DOHH2 (cell line): ENCODE measurements around the gene USP10.

Experiments used
- EZH2phosphoT487 ChIP-seq: fragments of 200-600 bp; sonication (generic); IDR thresholded peaks from 2 replicates; pipeline ENCODE4 v1.6.1; 2017; ENCODE audit warnings: borderline replicate concordance, mild to moderate bottlenecking, antibody characterized with exemption, low read length, moderate library complexity, mixed read lengths
- TF ChIP-seq, protein P1 (sequence below): fragments of 200-600 bp; sonication (generic); IDR thresholded peaks from one replicate; pipeline ENCODE4 v1.5.1; 2014; ENCODE audit warnings: antibody characterized with exemption, mild to moderate bottlenecking, low read depth, low read length; ENCODE audit not compliant: poor library complexity, severe bottlenecking

DNA sequence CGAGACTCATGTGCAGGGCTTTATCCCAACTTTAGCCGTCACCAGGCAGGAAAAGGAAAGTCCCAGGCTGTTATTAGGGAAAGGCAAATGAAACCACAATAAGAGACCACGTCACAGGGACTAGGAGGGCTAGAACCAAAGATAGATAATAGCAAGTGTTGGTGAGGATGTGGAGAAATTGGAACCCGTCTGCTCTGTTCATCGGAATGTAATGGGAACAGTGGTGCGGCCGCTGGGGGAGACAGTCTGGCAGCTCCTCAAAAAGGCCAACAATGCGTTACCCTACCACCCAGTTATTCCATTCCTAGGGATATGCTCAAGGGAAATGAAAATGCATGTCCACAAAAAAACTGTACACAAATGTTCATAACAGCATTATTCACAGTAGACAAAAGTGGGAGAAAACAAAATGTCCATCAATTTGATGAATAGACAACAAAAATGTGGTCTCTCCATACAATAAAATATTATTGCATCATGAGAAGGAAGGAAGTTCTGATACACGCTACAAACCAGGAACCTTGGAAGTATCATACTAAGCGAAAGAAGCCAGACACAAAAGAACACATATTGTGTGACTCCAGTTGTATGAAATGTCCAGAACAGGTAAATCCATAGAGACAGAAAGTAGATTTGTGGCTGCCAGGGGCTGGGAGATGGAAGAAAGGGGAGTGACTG is 19.5 kb upstream of the USP10 start:
- TF ChIP-seq, protein P1, sequence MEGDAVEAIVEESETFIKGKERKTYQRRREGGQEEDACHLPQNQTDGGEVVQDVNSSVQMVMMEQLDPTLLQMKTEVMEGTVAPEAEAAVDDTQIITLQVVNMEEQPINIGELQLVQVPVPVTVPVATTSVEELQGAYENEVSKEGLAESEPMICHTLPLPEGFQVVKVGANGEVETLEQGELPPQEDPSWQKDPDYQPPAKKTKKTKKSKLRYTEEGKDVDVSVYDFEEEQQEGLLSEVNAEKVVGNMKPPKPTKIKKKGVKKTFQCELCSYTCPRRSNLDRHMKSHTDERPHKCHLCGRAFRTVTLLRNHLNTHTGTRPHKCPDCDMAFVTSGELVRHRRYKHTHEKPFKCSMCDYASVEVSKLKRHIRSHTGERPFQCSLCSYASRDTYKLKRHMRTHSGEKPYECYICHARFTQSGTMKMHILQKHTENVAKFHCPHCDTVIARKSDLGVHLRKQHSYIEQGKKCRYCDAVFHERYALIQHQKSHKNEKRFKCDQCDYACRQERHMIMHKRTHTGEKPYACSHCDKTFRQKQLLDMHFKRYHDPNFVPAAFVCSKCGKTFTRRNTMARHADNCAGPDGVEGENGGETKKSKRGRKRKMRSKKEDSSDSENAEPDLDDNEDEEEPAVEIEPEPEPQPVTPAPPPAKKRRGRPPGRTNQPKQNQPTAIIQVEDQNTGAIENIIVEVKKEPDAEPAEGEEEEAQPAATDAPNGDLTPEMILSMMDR, result no peak
- no peak for TF ChIP-seq EZH2phosphoT487
